MCF 10A (cell line): ENCODE measurements around the gene EHD2. TPM values are rescaled to one million over a fixed set of nuclear protein-coding genes. Genes with fewer than 3 reads are reported as not detected.

ENCODE experiments used
- BruUV-seq: library from RNA; stranded (reverse); fragments of 400-500 nt; replicated peaks from 2 replicates; lab custom pipeline; 2021; lab: Mats Ljungman, UMichigan
- CTCF ChIA-PET: fragments of 300-600 bp; sonication (Branson Sonifier 250); formaldehyde crosslinking; extraction: SDS; loops from one replicate; lab custom pipeline; 2021; ENCODE audit warnings: antibody characterized with exemption, inconsistent platforms; lab: Yijun Ruan, JAX
- POLR2A ChIA-PET: fragments of 300-600, 350-650 bp; sonication (Branson Sonifier 250); formaldehyde crosslinking; extraction: SDS; loops from one replicate; lab custom pipeline; 2020; ENCODE audit warnings: antibody characterized with exemption, inconsistent platforms; lab: Yijun Ruan, JAX
- DNase-seq: peaks from one replicate; pipeline ENCODE4 v3.0.0-alpha.2; 2018; ENCODE audit not compliant: unreplicated experiment
- H3K27ac Mint-ChIP-seq: one replicate; pipeline ENCODE4 v1.8.0; 2022; ENCODE audit warnings: mild to moderate bottlenecking, low read depth, mixed read lengths; ENCODE audit not compliant: unreplicated experiment
- H3K27me3 Mint-ChIP-seq: one replicate; pipeline ENCODE4 v1.8.0; 2022; ENCODE audit warnings: mixed read lengths; ENCODE audit not compliant: insufficient read depth, unreplicated experiment
- H3K36me3 Mint-ChIP-seq: one replicate; pipeline ENCODE4 v1.8.0; 2022; ENCODE audit warnings: mild to moderate bottlenecking, moderate library complexity, mixed read lengths; ENCODE audit not compliant: insufficient read depth, unreplicated experiment
- H3K4me1 Mint-ChIP-seq: one replicate; pipeline ENCODE4 v1.8.0; 2022; ENCODE audit warnings: mixed read lengths; ENCODE audit not compliant: insufficient read depth, unreplicated experiment
- H3K4me3 Mint-ChIP-seq: one replicate; pipeline ENCODE4 v1.8.0; 2022; ENCODE audit warnings: mild to moderate bottlenecking, moderate library complexity, mixed read lengths; ENCODE audit not compliant: unreplicated experiment
- H3K9me3 Mint-ChIP-seq: one replicate; pipeline ENCODE4 v1.8.0; 2022; ENCODE audit warnings: mixed read lengths; ENCODE audit not compliant: unreplicated experiment
- CTCF ChIP-seq: fragments of 200-600 bp; IDR thresholded peaks from one replicate; pipeline ENCODE4 v1.8.0; 2022; ENCODE audit warnings: antibody characterized with exemption, mild to moderate bottlenecking; ENCODE audit not compliant: unreplicated experiment
- intact Hi-C: fragments of 100-400 bp; cut with micrococcal nuclease; formaldehyde crosslinking; loops from 2 replicates; pipeline ENCODE4 v1.14.1; 2022
- total RNA-seq: library from RNA; stranded (reverse); gene quantifications from 2 replicates; pipeline ENCODE4 v1.2.3, GENCODE V29; 2022

The EHD2 gene
- total RNA-seq, 1 experiment from 2014 or later = 88.8 TPM

GRCh38 chr19:47701717-47702552 lies 11.3 kb upstream of the EHD2 start:
- CTCF ChIA-PET = interaction anchor here (0.6 to 8.2 kb wide), 2 partner anchors 257 to 266 kb away, joined by 4 to 92 read pairs; no protein-coding TSS in a partner anchor

GRCh38 chr19:47702671-47703070 lies 10.6 kb upstream of the EHD2 start:
- intact Hi-C loops = no loop called here
- BruUV-seq = TSS peak; percentile 58
- Mint-ChIP-seq H3K27me3 (no peaks in the 10 kb centered on the region), H3K4me1 (no peaks in the 10 kb centered on the region), H3K9me3 (no peaks in the 10 kb centered on the region), H3K4me3 (no peak overlapping the region), H3K36me3 (peaks cover 52% of the 10 kb centered on the region), H3K27ac (no peak overlapping the region)
- TF ChIP-seq CTCF = no peak
- DNase-seq = no peak
- CTCF ChIA-PET = interaction anchor here (0.6 to 8.2 kb wide), 2 partner anchors 258 to 267 kb away, joined by 4 to 92 read pairs; no protein-coding TSS in a partner anchor
- POLR2A ChIA-PET = interaction anchor here (0.6 to 0.7 kb wide), 2 partner anchors 103 to 194 kb away, joined by 3 read pairs; no protein-coding TSS in a partner anchor

More at GRCh38 chr19:47701717-47702552, 11.3 kb upstream of the EHD2 start:
- H3K9me3 Mint-ChIP-seq = no peaks in the 10 kb centered on the region
- no peak for DNase-seq
- no peak overlapping the region for H3K27ac Mint-ChIP-seq
- POLR2A ChIA-PET = interaction anchor here (0.6 to 1.9 kb wide), 3 partner anchors 17 to 265 kb away, joined by 3 to 4 read pairs (median 3); partner anchors contain the start of gene KPTN
- no peaks in the 10 kb centered on the region for H3K4me1 Mint-ChIP-seq
- H3K36me3 Mint-ChIP-seq = peaks cover 48% of the 10 kb centered on the region
- intact Hi-C loops = no loop called here
- no peaks in the 10 kb centered on the region for H3K27me3 Mint-ChIP-seq
- TF ChIP-seq CTCF = no peak
- no TSS peak for BruUV-seq
- H3K4me3 Mint-ChIP-seq = no peak overlapping the region

GRCh38 chr19:47703301-47703700 lies 9.9 kb upstream of the EHD2 start:
- peaks cover 52% of the 10 kb centered on the region for H3K36me3 Mint-ChIP-seq
- H3K9me3 Mint-ChIP-seq = no peaks in the 10 kb centered on the region
- no peak overlapping the region for H3K27ac Mint-ChIP-seq
- no peaks in the 10 kb centered on the region for H3K4me1 Mint-ChIP-seq
- intact Hi-C loops = no loop called here
- no peak for TF ChIP-seq CTCF
- BruUV-seq = no TSS peak
- POLR2A ChIA-PET = interaction anchor here (0.6 to 0.8 kb wide), 4 partner anchors 103 to 354 kb away, joined by 3 read pairs; partner anchors contain the start of gene DHX34
- CTCF ChIA-PET = interaction anchor here (6.5 to 8.2 kb wide), 2 partner anchors 267 to 268 kb away, joined by 92 to 127 read pairs; no protein-coding TSS in a partner anchor
- DNase-seq = no peak
- no peaks in the 10 kb centered on the region for H3K27me3 Mint-ChIP-seq
- H3K4me3 Mint-ChIP-seq = no peak overlapping the region

- TF ChIP-seq CTCF = no peak
- Mint-ChIP-seq H3K27me3 (no peaks in the 10 kb centered on the region), H3K27ac (no peak overlapping the region), H3K36me3 (peaks cover 46% of the 10 kb centered on the region), H3K9me3 (no peaks in the 10 kb centered on the region), H3K4me3 (no peak overlapping the region), H3K4me1 (no peaks in the 10 kb centered on the region)
- ChIA-PET POLR2A (interaction anchor here (0.8 kb wide), 1 partner anchor 104 kb away, joined by 3 read pairs; no protein-coding TSS in a partner anchor), CTCF (interaction anchor here (6.5 kb wide), 1 partner anchor 268 kb away, joined by 127 read pairs; no protein-coding TSS in a partner anchor)
- peak; percentile 46 for DNase-seq
- intact Hi-C loops = no loop called here
- no TSS peak for BruUV-seq
Measured at GRCh38 chr19:47704024-47704423, 9.2 kb upstream of the EHD2 start.
